ENCODE results near the gene C1QL4. TPM values are rescaled to one million over a fixed set of nuclear protein-coding genes. Genes with fewer than 3 reads are reported as not detected.

The C1QL4 gene
- total and polyA plus RNA-seq, 9 of the 15 experiments (the other 6 are each of a cell fraction or from before 2014, with no cell fraction given): 0.08 to 2.1 (median 0.31) TPM

- no peak for TF ChIP-seq ZNF407 (IDR thresholded peaks at IDR 0.05; ENCODE audit: low read depth)
- peak; percentile 89 for TF ChIP-seq PRDM10 (IDR thresholded peaks at IDR 0.05; ENCODE audit: partially characterized antibody)
- TF ChIP-seq HDAC6 (IDR thresholded peaks at IDR 0.05; ENCODE audit: low read depth, low read length): no peak
- peak in 1 of 2 experiments; percentile 44; a peak in 1 of 4 replicates for TF ChIP-seq RCOR1 (IDR thresholded peaks at IDR 0.05; ENCODE audit: borderline replicate concordance in 1 of 2, low read depth in 2 of 2, low read length in 2 of 2)
- peak; percentile 14 for TF ChIP-seq TAF1 (IDR thresholded peaks at IDR 0.05; ENCODE audit: control insufficient read depth, extremely low read depth, insufficient read depth, low read length, severe bottlenecking)
- TF ChIP-seq MIER1 (IDR thresholded peaks at IDR 0.05; ENCODE audit: low read depth): no peak
- no peak for TF ChIP-seq PHB2 (IDR thresholded peaks at IDR 0.05; ENCODE audit: low read depth)
- no peak for TF ChIP-seq ERF (CRISPR knock-in tag; IDR thresholded peaks at IDR 0.05)
- peak; percentile 15; the same call in 1 of the 2 replicates for TF ChIP-seq STAG1 (CRISPR knock-in tag; IDR thresholded peaks at IDR 0.05; ENCODE audit: borderline replicate concordance)
- no peak for TF ChIP-seq NR4A1 (CRISPR knock-in tag; IDR thresholded peaks at IDR 0.05)
- TF ChIP-seq NR4A1 (tag; IDR thresholded peaks at IDR 0.05): no peak
- TF ChIP-seq GABPB1 (CRISPR knock-in tag; IDR thresholded peaks at IDR 0.05): 0 out of 2 replicates have a peak, but pooled peaks have one; percentile 5
- no peak for TF ChIP-seq SMARCC2 (IDR thresholded peaks at IDR 0.05; ENCODE audit: low read depth)
- peak; percentile 49 for TF ChIP-seq SMC3 (conservative IDR thresholded peaks at IDR 0.05; ENCODE audit: insufficient read depth, low read depth, low read length)
- TF ChIP-seq FOS (IDR thresholded peaks at IDR 0.05; ENCODE audit: extremely low read depth, insufficient read length): no peak
- TF ChIP-seq TBP (optimal IDR thresholded peaks at IDR 0.05; ENCODE audit: low read depth, low read length): peak; percentile 93
Observed at GRCh38 chr12:49336645-49337584, at the start of gene C1QL4 (continued).

Measured in K562 (cell line).